HT1080 (cell line): ENCODE results near the gene PPP1R9A. TPM values are rescaled to one million over a fixed set of nuclear protein-coding genes. Genes with fewer than 3 reads are reported as not detected.

Experiments
- DNase-seq: peaks from one replicate; pipeline ENCODE4 v3.0.0-alpha.2; 2015; ENCODE audit warnings: low read depth
- total RNA-seq: library from RNA; depleted of rRNA; stranded (reverse); fragments of >200 nt; shearing (Covaris generic); gene quantifications from 2 replicates; pipeline ENCODE4 v1.2.3, GENCODE V29; 2014

The PPP1R9A gene
- total RNA-seq, 1 experiment from 2014 or later, result 4.3 TPM

GRCh38 chr7:95311389-95311788 lies 404.0 kb downstream of the PPP1R9A start:
- DNase-seq, result no peak

GRCh38 chr7:95312561-95312960 lies 405.2 kb downstream of the PPP1R9A start:
- DNase-seq, result no peak

- no peak for DNase-seq
These were observed 409.2 kb downstream of the PPP1R9A start for GRCh38 chr7:95316588-95316987.

- no peak for DNase-seq
These were observed 410.2 kb downstream of the PPP1R9A start for GRCh38 chr7:95317546-95317945.

- DNase-seq, result no peak
These were observed 410.6 kb downstream of the PPP1R9A start for GRCh38 chr7:95317966-95318365.

GRCh38 chr7:95318501-95319100 lies 411.2 kb downstream of the PPP1R9A start:
- no peak for DNase-seq

- DNase-seq, result no peak
These were observed 412.2 kb downstream of the PPP1R9A start for GRCh38 chr7:95319570-95319969.

GRCh38 chr7:95320651-95321050 lies 413.3 kb downstream of the PPP1R9A start:
- no peak for DNase-seq

GRCh38 chr7:95321720-95322119 lies 414.3 kb downstream of the PPP1R9A start:
- no peak for DNase-seq

- DNase-seq, result no peak
These were observed 415.0 kb downstream of the PPP1R9A start for GRCh38 chr7:95322396-95322795.

GRCh38 chr7:95322854-95323253 lies 415.5 kb downstream of the PPP1R9A start:
- no peak for DNase-seq

GRCh38 chr7:95323410-95324129 lies 416.2 kb downstream of the PPP1R9A start:
- no peak for DNase-seq

- no peak for DNase-seq
These were observed 417.0 kb downstream of the PPP1R9A start, which contains the start of gene PON1 for GRCh38 chr7:95324431-95324830. Gene PON1 (minus strand): TSS chr7:95324532. CDS start chr7:95324475, 57 bp downstream.

- DNase-seq, result peak; percentile 57
These were observed 420.0 kb downstream of the PPP1R9A start for GRCh38 chr7:95327356-95327755.

GRCh38 chr7:95330204-95330960 lies 423.0 kb downstream of the PPP1R9A start:
- DNase-seq, result peak; percentile 44

GRCh38 chr7:95330961-95331337 lies 423.6 kb downstream of the PPP1R9A start:
- DNase-seq, result no peak

GRCh38 chr7:95334447-95334846 lies 427.1 kb downstream of the PPP1R9A start:
- DNase-seq, result no peak

GRCh38 chr7:95335093-95335492 lies 427.7 kb downstream of the PPP1R9A start:
- peak; percentile 70 for DNase-seq

GRCh38 chr7:95338832-95339231 lies 431.4 kb downstream of the PPP1R9A start:
- no peak for DNase-seq

- DNase-seq, result no peak
These were observed 433.1 kb downstream of the PPP1R9A start for GRCh38 chr7:95340491-95340890.

- no peak for DNase-seq
These were observed 434.6 kb downstream of the PPP1R9A start for GRCh38 chr7:95342029-95342428.

- no peak for DNase-seq
These were observed 435.4 kb downstream of the PPP1R9A start for GRCh38 chr7:95342642-95343307.
